Neural cell (in vitro differentiated cells): ENCODE measurements around the gene FAM20C.

ENCODE experiments used
- CTCF ChIP-seq: fragments of 450-650 bp; IDR thresholded peaks from 2 replicates; pipeline ENCODE4 v1.5.1; 2014; ENCODE audit warnings: antibody characterized with exemption, mild to moderate bottlenecking, moderate library complexity; ENCODE audit not compliant: poor library complexity, severe bottlenecking
- EZH2 ChIP-seq: fragments of 200-600, 300-800 bp; shearing (Covaris generic), sonication (generic); IDR thresholded peaks from 2 replicates; pipeline ENCODE4 v1.6.1; 2014; ENCODE audit warnings: antibody characterized with exemption, low read length, borderline replicate concordance, mild to moderate bottlenecking; ENCODE audit not compliant: insufficient read depth, poor library complexity, severe bottlenecking
- POLR2AphosphoS5 ChIP-seq: IDR thresholded peaks from 2 replicates; pipeline ENCODE4 v1.6.1; 2012

GRCh38 chr7:303425-303824 lies 111.1 kb downstream of the FAM20C start:
- no peak for TF ChIP-seq CTCF
- TF ChIP-seq POLR2AphosphoS5, result no peak
- no peak for TF ChIP-seq EZH2
